CD4-positive, alpha-beta T cell treated with Interleukin-6 at 100 ng/mL for 8 hours (primary cell): ENCODE results near the gene ITGB1BP1.

Experiments used
- DNase-seq: peaks from one replicate; pipeline ENCODE4 v3.0.0-alpha.2; 2020; ENCODE audit warnings: mixed read lengths, low spot score

Gene ITGB1BP1

GRCh38 chr2:9377461-9378097 lies 45.7 kb downstream of the ITGB1BP1 start:
- DNase-seq = no peak

GRCh38 chr2:9375857-9376428 lies 47.4 kb downstream of the ITGB1BP1 start:
- no peak for DNase-seq

GRCh38 chr2:9374071-9374730 lies 49.1 kb downstream of the ITGB1BP1 start:
- DNase-seq = no peak

DNA sequence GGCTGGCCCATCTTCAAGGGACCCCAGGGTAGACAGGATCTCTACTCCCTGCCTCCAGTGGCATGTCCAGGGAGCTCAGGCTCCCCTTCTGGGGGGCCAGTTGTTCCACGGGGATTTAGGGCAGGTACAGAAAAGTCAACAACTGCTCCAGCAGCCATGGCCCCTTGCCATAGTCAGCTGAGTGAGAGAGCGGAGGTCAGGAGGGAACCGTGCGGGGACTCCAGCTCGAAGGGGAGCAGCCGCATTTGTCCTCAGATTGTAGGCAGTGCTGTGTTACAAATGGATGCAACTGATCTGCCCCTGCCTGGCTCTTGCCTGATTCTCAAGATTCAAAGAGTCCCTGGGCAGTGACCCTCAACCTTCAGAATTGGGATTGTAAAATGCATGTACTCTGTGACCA lies 49.9 kb downstream of the ITGB1BP1 start:
- no peak for DNase-seq

DNA sequence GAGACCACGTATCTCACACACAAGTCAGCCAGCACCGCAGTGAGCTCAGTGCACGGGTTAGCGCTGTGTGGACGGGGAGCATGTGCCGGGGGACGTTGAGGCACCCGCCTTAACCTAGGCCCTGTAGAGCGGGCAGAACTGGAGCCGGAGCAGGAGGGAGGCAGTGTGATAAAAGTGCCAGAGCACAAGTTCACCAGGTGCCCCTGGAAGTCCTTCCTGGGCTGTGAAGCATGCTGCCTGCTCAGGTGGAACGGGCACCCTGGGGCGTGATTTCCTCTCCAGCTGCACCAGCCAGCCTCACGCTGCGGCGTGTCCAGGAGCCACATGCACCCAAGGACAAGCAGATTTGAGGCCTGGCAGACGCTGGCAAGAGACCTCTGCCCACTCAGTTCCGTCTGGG lies 50.3 kb downstream of the ITGB1BP1 start:
- DNase-seq = no peak

DNA sequence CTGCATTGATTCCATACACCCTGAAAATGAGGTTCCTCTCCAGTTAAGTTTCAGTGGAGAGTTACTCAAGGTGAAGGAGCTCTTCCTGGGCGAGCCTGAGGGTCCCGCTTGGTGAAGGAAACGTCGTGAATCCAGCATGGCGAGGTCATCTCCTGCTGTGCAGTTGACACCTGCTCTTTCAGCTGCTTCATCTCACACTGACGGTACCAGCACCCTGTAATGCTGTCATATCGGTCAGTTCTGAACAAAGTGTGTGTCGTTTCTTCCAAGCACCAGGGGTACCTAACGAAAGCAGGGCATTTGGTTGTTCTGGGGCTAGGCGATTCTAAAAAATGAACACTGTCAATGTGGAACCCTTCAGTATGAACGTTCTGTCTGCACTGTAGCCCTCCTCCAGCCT lies 52.6 kb downstream of the ITGB1BP1 start:
- no peak for DNase-seq

- no peak for DNase-seq
These were observed 57.3 kb downstream of the ITGB1BP1 start for GRCh38 chr2:9366026-9366425.

- DNase-seq = no peak
These were observed 57.8 kb downstream of the ITGB1BP1 start for GRCh38 chr2:9365498-9366019.

- no peak for DNase-seq
These were observed 58.4 kb downstream of the ITGB1BP1 start for GRCh38 chr2:9364791-9365497.

DNA sequence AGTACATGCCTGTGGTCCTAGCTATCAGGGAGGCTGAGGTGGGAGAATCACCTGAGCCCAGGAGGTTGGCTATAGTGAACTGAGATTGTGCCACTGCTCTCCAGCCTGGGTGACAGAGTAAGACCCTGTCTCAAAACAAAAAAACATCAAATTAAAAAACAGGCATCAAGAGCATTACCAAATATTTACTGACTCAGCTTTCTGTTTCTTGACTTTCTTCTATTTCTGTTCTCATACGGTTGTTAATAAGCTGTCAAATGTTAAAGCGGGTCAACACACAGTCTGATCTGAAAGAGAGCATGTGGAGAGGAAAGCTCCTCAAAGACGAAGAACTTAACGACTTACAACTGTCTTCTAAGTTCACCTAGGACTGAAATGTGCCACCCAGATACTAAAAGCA lies 59.0 kb downstream of the ITGB1BP1 start:
- DNase-seq = no peak

GRCh38 chr2:9360701-9361100 lies 62.6 kb downstream of the ITGB1BP1 start:
- no peak for DNase-seq

DNA sequence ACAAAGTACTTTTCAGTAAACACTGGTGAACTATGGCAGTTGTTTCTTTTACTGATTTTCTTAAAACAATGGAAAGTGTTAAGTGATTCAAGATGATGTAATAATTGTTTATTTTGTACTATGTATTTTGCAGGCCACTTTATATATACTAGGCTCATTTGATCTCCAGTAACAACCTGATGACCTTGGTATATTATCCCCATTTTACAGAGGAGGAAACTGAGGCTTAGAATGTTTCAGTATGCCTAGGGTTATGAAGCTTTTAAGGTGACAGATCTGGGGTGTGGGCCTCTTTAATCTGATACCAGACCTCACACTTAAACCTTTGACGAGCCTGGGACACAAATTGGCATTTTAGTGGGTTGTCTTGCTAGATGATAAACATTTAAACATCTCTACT lies 63.2 kb downstream of the ITGB1BP1 start:
- DNase-seq = no peak

DNA sequence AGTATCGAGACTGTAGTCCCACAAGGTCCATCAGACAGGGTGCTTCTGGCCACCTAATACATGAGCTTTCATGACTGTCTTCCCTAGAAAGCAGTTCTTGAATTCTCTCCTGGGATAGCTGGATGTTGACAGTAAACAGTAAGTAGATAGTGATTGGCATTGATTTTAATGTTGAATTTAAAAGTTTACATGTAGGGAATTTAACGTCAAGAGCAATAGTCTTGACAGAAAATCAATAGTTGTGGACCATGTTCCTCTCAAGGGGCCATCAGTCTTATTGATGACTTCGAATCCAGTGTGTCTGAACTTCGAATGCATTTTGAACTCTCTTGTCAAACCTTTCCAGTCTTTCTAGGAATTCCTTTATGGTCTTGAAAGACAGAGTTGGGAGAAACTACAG lies 63.9 kb downstream of the ITGB1BP1 start:
- no peak for DNase-seq

DNA sequence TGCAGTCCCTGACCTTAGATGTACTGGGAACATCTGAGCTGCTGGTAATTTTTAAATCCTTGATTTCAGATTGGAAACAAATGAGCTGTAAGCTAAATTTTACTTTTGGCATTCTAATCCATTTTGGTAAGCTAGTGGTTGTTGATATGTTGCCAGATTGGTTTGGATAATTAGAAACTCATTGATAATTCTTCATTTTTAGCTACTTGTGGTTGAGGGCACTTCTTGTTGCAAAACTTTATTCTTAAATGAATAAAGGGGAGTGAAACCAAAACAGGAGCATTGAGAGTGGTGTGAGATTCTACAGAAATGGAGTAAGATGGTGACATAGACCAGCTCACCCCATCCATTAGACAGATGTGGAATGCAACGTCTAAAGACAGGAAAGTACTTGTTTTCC lies 64.5 kb downstream of the ITGB1BP1 start:
- no peak for DNase-seq

DNA sequence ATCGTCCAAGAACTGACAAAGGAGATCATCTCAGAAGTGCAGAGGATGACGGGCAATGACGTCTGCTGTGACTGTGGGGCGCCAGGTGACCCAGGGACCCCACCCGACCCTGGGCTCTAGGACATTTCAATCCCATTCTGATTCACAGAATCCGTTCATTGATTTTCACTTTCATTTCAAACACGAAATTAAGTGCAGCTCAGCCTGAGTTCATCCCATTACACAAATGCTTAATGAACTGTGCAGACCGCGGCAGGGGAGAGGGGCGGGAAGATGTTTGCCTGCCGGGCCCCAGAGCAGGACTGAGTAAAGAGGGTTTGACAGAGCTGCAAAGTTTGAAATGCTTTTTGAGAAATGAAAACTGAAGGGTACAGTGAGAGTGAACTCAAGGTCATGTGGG lies 67.1 kb downstream of the ITGB1BP1 start:
- DNase-seq = no peak

DNA sequence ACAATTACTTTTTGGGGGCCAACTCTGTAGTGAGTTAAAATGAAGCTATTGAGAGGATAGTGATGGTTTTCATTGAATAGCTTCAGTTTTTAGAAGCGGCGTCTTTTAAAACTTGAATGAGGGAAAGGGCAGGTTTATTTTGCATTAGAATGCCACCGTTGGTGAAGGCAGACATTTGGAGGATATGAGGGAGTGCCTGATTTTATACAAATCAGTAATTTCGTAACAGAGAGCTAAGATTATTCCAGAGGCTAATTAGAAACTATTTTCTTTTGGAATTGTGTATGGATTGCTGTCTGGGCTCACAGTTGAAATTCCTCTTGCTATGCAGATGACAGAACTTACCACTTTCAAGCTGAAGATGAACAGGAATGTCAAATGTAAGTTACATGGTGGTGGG lies 67.6 kb downstream of the ITGB1BP1 start:
- DNase-seq = no peak

DNA sequence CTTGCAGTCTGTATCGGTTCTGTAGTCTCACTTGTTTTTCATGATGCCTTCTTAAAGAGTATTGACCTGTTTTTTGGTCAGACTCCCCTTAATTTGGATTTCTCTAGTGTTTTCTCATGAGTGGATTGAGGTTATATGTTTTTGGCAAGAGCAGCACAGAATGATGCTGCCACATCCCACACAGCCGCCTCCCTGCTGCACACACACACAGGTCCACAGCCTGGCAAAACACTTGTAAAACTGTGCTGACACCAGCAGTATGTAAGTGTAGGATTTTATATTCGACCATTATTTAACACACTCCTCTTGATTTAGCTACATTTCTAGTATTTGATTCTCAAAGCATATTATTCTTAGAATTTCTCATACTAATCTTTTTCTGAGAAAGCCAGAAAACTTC lies 68.1 kb downstream of the ITGB1BP1 start:
- no peak for DNase-seq

GRCh38 chr2:9354318-9354717 lies 69.0 kb downstream of the ITGB1BP1 start:
- no peak for DNase-seq
